NT2/D1 (cell line): ENCODE data around the gene WDFY3.

Source experiments
- SUZ12 ChIP-seq: IDR thresholded peaks from 2 replicates; pipeline ENCODE4 v1.6.1; 2011; ENCODE audit not compliant: insufficient read length, insufficient read depth; ENCODE audit errors: extremely low read depth
- YY1 ChIP-seq: IDR thresholded peaks from 2 replicates; pipeline ENCODE4 v1.6.1; 2011; ENCODE audit not compliant: insufficient read length, insufficient read depth
- ZNF274 ChIP-seq: IDR thresholded peaks from 2 replicates; pipeline ENCODE4 v1.6.1; 2011; ENCODE audit warnings: mild to moderate bottlenecking, low read depth, low read length

GRCh38 chr4:84965553-84966381 lies 723 bp downstream of the WDFY3 start:
- TF ChIP-seq YY1 (no peak), SUZ12 (no peak), ZNF274 (no peak)
